Measurements from ENCODE around the gene IDE. TPM values are rescaled to one million over a fixed set of nuclear protein-coding genes. Genes with fewer than 3 reads are reported as not detected.
A peak's percentile ranks its signal among the peaks of the same experiment; 100 is the strongest.

The IDE gene
- total RNA-seq, 1 donor from 2014 or later = 41.6 TPM

GRCh38 chr10:92547676-92548075 lies 26.2 kb downstream of the IDE start:
- no peaks in the 10 kb centered on the region for H3K9me3 Mint-ChIP-seq (ENCODE audit: unreplicated experiment)

GRCh38 chr10:92545556-92545955 lies 28.3 kb downstream of the IDE start:
- Mint-ChIP-seq H3K27me3 (ENCODE audit: unreplicated experiment) (no peaks in the 10 kb centered on the region), H3K36me3 (ENCODE audit: low read depth, unreplicated experiment) (no peaks in the 10 kb centered on the region), H3K9me3 (ENCODE audit: unreplicated experiment) (no peaks in the 10 kb centered on the region), H3K4me3 (ENCODE audit: unreplicated experiment) (no peak overlapping the region), H3K27ac (ENCODE audit: unreplicated experiment) (no peak overlapping the region), H3K4me1 (ENCODE audit: unreplicated experiment) (peaks cover 26% of the 10 kb centered on the region)
- no peak for DNase-seq (ENCODE audit: low spot score)
- no peak for TF ChIP-seq CTCF (IDR thresholded peaks at IDR 0.05; ENCODE audit: unreplicated experiment)

More at GRCh38 chr10:92547676-92548075, 26.2 kb downstream of the IDE start:
- H3K27me3 Mint-ChIP-seq (ENCODE audit: unreplicated experiment) = no peaks in the 10 kb centered on the region
- H3K27ac Mint-ChIP-seq (ENCODE audit: unreplicated experiment) = no peak overlapping the region
- peaks cover 5% of the 10 kb centered on the region for H3K36me3 Mint-ChIP-seq (ENCODE audit: low read depth, unreplicated experiment)
- no peak for TF ChIP-seq CTCF (IDR thresholded peaks at IDR 0.05; ENCODE audit: unreplicated experiment)
- no peak overlapping the region for H3K4me3 Mint-ChIP-seq (ENCODE audit: unreplicated experiment)
- peaks cover 17% of the 10 kb centered on the region for H3K4me1 Mint-ChIP-seq (ENCODE audit: unreplicated experiment)
- DNase-seq (ENCODE audit: low spot score) = no peak

- no peaks in the 10 kb centered on the region for H3K36me3 Mint-ChIP-seq (ENCODE audit: low read depth, unreplicated experiment)
- no peak overlapping the region for H3K4me3 Mint-ChIP-seq (ENCODE audit: unreplicated experiment)
- H3K9me3 Mint-ChIP-seq (ENCODE audit: unreplicated experiment) = no peaks in the 10 kb centered on the region
- no peaks in the 10 kb centered on the region for H3K27me3 Mint-ChIP-seq (ENCODE audit: unreplicated experiment)
- no peak for TF ChIP-seq CTCF (IDR thresholded peaks at IDR 0.05; ENCODE audit: unreplicated experiment)
- no peak overlapping the region for H3K27ac Mint-ChIP-seq (ENCODE audit: unreplicated experiment)
- H3K4me1 Mint-ChIP-seq (ENCODE audit: unreplicated experiment) = peaks cover 26% of the 10 kb centered on the region
- DNase-seq (ENCODE audit: low spot score) = peak; percentile 5
Measured at GRCh38 chr10:92544296-92544695, 29.6 kb downstream of the IDE start.

GRCh38 chr10:92542458-92542857 lies 31.4 kb downstream of the IDE start:
- H3K9me3 Mint-ChIP-seq (ENCODE audit: unreplicated experiment) = no peaks in the 10 kb centered on the region
- peaks cover 26% of the 10 kb centered on the region for H3K4me1 Mint-ChIP-seq (ENCODE audit: unreplicated experiment)

GRCh38 chr10:92541583-92541982 lies 32.3 kb downstream of the IDE start:
- TF ChIP-seq CTCF (IDR thresholded peaks at IDR 0.05; ENCODE audit: unreplicated experiment) = no peak
- Mint-ChIP-seq H3K27me3 (ENCODE audit: unreplicated experiment) (no peaks in the 10 kb centered on the region), H3K36me3 (ENCODE audit: low read depth, unreplicated experiment) (no peaks in the 10 kb centered on the region), H3K4me3 (ENCODE audit: unreplicated experiment) (no peak overlapping the region), H3K9me3 (ENCODE audit: unreplicated experiment) (no peaks in the 10 kb centered on the region), H3K4me1 (ENCODE audit: unreplicated experiment) (peaks cover 26% of the 10 kb centered on the region), H3K27ac (ENCODE audit: unreplicated experiment) (no peak overlapping the region)
- no peak for DNase-seq (ENCODE audit: low spot score)

More at GRCh38 chr10:92542458-92542857, 31.4 kb downstream of the IDE start:
- H3K27ac Mint-ChIP-seq (ENCODE audit: unreplicated experiment) = no peak overlapping the region
- TF ChIP-seq CTCF (IDR thresholded peaks at IDR 0.05; ENCODE audit: unreplicated experiment) = no peak
- no peak for DNase-seq (ENCODE audit: low spot score)
- H3K36me3 Mint-ChIP-seq (ENCODE audit: low read depth, unreplicated experiment) = no peaks in the 10 kb centered on the region
- no peak overlapping the region for H3K4me3 Mint-ChIP-seq (ENCODE audit: unreplicated experiment)
- no peaks in the 10 kb centered on the region for H3K27me3 Mint-ChIP-seq (ENCODE audit: unreplicated experiment)
